Measurements from ENCODE around the gene EGFL7. TPM values are rescaled to one million over a fixed set of nuclear protein-coding genes. Genes with fewer than 3 reads are reported as not detected.

Gene EGFL7
- total and polyA plus RNA-seq, 2 of the 13 experiments (the other 11 are each of a cell fraction or from before 2014, with no cell fraction given), result 0.20 to 5.1 TPM

DNA sequence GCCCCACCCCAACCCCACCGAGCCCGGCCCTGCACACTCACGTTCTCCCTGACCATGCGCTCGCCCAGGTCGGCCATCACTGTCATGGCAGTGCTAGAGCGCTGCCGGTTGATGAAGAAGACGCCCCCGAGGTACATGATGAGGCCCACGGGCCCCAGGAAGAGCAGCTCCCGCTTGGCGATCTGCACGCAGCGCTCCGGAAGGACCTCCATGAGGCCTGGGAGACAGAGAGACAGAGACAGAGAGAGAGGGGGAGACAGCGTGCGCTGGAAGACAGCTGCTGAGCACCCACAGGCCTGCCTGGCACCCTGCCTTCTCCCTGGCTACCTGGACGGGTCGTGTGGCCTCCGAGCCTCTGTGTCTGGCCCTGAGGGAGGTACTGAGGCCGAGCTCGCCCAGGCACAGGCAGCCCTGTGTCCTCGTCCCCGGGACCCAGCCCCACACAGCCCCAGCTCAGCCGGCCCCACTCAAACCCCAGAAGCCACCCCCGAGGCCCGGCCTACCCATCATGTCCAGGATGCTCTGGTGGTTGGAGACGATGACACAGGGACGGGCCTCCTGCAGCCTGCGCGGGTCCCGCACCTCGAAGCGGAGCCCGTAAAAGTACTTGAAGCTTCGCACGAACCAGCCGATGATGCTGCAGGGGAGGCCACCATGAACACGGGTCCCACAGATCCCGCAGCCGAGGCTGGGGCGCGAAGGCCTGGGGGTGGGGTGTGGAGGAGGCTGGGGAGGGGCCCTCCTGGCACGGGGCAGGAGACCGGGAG lies 14.4 kb downstream of the EGFL7 start (continued):
- TF ChIP-seq DZIP1 (CRISPR knock-in tag; IDR thresholded peaks at IDR 0.05), result no peak
- TF ChIP-seq FOSL1 (CRISPR knock-in tag; IDR thresholded peaks at IDR 0.05; ENCODE audit: borderline replicate concordance), result no peak
- no peak for TF ChIP-seq ELF4 (CRISPR knock-in tag; IDR thresholded peaks at IDR 0.05; ENCODE audit: borderline replicate concordance)
- TF ChIP-seq, protein P1, sequence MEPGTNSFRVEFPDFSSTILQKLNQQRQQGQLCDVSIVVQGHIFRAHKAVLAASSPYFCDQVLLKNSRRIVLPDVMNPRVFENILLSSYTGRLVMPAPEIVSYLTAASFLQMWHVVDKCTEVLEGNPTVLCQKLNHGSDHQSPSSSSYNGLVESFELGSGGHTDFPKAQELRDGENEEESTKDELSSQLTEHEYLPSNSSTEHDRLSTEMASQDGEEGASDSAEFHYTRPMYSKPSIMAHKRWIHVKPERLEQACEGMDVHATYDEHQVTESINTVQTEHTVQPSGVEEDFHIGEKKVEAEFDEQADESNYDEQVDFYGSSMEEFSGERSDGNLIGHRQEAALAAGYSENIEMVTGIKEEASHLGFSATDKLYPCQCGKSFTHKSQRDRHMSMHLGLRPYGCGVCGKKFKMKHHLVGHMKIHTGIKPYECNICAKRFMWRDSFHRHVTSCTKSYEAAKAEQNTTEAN (CRISPR knock-in tag; conservative IDR thresholded peaks at IDR 0.05), result no peak
- TF ChIP-seq ZNF264 (CRISPR knock-in tag; IDR thresholded peaks at IDR 0.05), result no peak

GRCh38 chr9:136678034-136678433 lies 15.3 kb downstream of the EGFL7 start:
- H3K79me2 ChIP-seq (ENCODE audit: insufficient read depth, low read length), result no peaks in the 10 kb centered on the region
- DNase-seq (ENCODE audit: low spot score), result no peak
- WGBS (ENCODE audit: low lambda C conversion rate), result 90% methylated on average over 2 of the region's 15 CpGs
- no peak for FAIRE-seq
- H3K4me2 ChIP-seq (ENCODE audit: low read depth, low read length), result no peak overlapping the region
- H3K4me1 ChIP-seq (ENCODE audit: insufficient read depth, low read length), result peaks cover 64% of the 10 kb centered on the region
- in situ Hi-C loops (cut with HindIII; ENCODE audit: extremely low pct_ligation_motif_present, low pct_unique_long_range_greater_than_20kb) (no loop called here), intact Hi-C loops (cut with micrococcal nuclease; ENCODE audit: unreplicated experiment) (no loop called here)
- no peaks in the 10 kb centered on the region; the same call in 1 of the 2 replicates for H4K20me1 ChIP-seq (ENCODE audit: insufficient read depth, low read length)
- no peak for ATAC-seq
- no peaks in the 10 kb centered on the region for H3K9me3 ChIP-seq (ENCODE audit: low read length)
- H3K27ac ChIP-seq (ENCODE audit: extremely low read length, insufficient read depth, low read length), result no peak overlapping the region
- H2AFZ ChIP-seq (ENCODE audit: low read length), result no peak overlapping the region
- BruUV-seq (replicated peaks), result no TSS peak
- no peaks in the 10 kb centered on the region for H3K36me3 ChIP-seq (replicated peaks in 1 of 2; ENCODE audit: control insufficient read depth in 1 of 2, insufficient read depth in 2 of 2, low read length in 2 of 2)
- H3K27me3 ChIP-seq (ENCODE audit: control insufficient read depth in 1 of 2, insufficient read depth in 2 of 2, low read length in 2 of 2), result 0 out of 5 replicates have a peak, but pooled peaks cover 0 to 4% of the 10 kb centered on the region in 2 experiments
- no peak overlapping the region for H3K4me3 ChIP-seq (replicated peaks in 1 of 3; ENCODE audit: insufficient read depth in 1 of 3, low read depth in 2 of 3, low read length in 3 of 3)
- POLR2A ChIA-PET, result no interaction called here
- no peak overlapping the region for H3K9ac ChIP-seq (ENCODE audit: insufficient read depth, low read depth, low read length)
- CTCF ChIA-PET (ENCODE audit: low intra/inter-chr PET ratio, low total read pairs), result no interaction called here
- TF ChIP-seq BRD4 (CRISPR knock-in tag; IDR thresholded peaks at IDR 0.05) (no peak), SNAPC2 (CRISPR knock-in tag; IDR thresholded peaks at IDR 0.05) (no peak), IRX3 (CRISPR knock-in tag; IDR thresholded peaks at IDR 0.05; ENCODE audit: borderline replicate concordance, low read depth) (no peak), ETS1 (CRISPR knock-in tag; IDR thresholded peaks at IDR 0.05) (no peak), ZNF841 (CRISPR knock-in tag; IDR thresholded peaks at IDR 0.05; ENCODE audit: borderline replicate concordance) (no peak)
- TF ChIP-seq, protein P2, sequence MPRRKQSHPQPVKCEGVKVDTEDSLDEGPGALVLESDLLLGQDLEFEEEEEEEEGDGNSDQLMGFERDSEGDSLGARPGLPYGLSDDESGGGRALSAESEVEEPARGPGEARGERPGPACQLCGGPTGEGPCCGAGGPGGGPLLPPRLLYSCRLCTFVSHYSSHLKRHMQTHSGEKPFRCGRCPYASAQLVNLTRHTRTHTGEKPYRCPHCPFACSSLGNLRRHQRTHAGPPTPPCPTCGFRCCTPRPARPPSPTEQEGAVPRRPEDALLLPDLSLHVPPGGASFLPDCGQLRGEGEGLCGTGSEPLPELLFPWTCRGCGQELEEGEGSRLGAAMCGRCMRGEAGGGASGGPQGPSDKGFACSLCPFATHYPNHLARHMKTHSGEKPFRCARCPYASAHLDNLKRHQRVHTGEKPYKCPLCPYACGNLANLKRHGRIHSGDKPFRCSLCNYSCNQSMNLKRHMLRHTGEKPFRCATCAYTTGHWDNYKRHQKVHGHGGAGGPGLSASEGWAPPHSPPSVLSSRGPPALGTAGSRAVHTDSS (CRISPR knock-in tag; conservative IDR thresholded peaks at IDR 0.05), result no peak
- TF ChIP-seq, protein P3, sequence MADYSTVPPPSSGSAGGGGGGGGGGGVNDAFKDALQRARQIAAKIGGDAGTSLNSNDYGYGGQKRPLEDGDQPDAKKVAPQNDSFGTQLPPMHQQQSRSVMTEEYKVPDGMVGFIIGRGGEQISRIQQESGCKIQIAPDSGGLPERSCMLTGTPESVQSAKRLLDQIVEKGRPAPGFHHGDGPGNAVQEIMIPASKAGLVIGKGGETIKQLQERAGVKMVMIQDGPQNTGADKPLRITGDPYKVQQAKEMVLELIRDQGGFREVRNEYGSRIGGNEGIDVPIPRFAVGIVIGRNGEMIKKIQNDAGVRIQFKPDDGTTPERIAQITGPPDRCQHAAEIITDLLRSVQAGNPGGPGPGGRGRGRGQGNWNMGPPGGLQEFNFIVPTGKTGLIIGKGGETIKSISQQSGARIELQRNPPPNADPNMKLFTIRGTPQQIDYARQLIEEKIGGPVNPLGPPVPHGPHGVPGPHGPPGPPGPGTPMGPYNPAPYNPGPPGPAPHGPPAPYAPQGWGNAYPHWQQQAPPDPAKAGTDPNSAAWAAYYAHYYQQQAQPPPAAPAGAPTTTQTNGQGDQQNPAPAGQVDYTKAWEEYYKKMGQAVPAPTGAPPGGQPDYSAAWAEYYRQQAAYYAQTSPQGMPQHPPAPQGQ (CRISPR knock-in tag; IDR thresholded peaks at IDR 0.05; ENCODE audit: borderline replicate concordance), result no peak

All from HepG2 (cell line).